NCI-H524 treated with DMSO at 0.1 percent for 48 hours (cell line): ENCODE results near the gene TRIO.

ENCODE experiments used
- DNase-seq: peaks from one replicate; lab custom pipeline; 2025; lab: John Stamatoyannopoulos, UW

TRIO gene

DNA sequence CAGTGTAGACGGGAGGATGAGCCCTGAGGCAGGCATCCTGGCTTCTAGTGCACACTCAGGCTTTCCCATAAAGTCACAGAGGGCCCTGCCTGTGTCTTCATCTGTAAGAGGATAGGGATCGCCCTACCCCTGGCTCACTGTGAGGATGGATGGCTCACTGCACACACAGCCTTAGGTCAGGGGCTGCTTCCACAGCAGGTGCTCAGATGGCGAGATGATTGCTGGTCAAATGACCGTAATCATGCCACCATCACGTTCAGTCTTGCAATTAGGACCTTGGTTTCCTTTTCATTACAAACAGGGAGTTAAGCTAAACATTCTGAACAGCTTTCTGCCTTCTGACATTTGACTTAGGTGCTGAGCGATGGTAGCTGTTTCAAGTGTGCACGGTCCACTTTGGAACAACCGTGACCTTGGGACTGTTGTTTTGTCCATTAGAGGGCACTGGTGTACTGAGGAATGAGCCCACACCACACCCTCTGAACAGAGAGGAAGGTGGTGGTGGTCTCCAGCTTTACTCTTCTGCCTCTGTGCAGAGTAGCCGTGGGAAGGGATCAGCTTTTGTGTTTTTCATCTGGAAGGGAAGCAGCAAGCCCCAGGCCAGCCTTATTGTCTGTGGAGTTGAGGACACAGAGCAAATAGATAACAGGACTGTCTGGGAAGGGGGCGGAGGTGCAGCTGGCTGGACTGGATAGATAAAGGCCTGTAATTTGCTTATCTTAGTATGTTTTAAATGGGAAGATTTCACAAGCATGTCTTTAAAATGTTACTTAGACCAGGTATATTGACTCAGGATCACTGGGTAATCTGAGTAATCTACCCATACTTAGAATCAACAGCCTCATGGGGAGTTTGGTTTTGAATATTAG is 183.1 kb downstream of the TRIO start:
- DNase-seq, result no peak

DNA sequence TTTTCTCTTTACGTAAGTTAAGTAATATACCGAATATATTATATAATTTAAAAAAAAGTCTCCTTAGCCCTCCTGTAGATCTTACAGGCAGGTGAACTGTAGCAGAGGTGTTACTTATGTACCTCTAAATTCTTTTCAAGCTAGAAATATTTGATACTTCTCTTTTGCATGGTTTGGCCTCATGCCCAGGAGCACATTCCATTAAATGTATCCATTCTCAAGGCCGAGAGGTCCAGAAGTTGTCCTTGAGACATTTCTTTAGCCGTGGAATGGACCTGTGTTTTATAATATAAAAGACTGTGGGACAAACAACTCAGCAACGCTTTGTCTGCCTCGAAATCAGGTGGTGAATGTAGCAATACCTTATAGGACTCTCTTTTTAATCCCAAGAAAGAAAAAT is 184.5 kb downstream of the TRIO start:
- DNase-seq, result no peak

DNA sequence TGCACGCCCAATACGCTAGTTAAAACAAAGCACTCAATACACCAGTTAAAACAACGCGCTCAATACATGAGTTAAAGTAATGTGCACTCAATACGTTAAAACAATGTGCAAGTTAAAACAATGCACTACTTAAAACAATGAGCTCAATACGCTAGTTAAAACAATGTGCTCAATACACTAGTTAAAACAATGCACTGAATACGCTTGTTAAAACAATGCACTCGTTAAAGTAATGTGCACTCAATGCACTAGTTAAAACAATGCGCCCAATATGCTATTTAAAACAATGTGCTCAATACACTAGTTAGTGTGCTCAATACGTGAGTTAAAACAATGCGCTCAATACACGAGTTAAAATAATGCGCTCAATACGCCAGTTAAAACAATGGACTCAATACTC is 185.0 kb downstream of the TRIO start:
- DNase-seq, result no peak

DNA sequence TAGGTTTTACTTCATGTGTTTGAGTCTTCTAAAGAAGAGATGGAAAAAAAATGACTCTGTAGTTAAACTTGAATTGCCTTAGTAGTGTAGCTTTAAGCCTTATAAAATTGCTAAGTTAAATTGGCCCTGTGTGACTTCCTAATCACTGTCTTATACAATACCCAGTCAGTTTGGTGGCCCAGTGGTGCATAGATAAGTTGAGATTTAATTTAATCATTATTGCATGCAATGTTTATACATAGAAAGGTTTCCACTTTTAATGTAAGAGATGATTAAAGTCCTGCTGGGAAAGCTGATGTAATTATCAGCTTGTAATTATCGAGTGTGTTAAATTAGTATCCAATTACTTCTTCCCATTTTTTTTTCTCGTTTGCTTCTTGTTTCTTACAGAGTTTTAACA is 187.1 kb downstream of the TRIO start:
- DNase-seq, result no peak

DNA sequence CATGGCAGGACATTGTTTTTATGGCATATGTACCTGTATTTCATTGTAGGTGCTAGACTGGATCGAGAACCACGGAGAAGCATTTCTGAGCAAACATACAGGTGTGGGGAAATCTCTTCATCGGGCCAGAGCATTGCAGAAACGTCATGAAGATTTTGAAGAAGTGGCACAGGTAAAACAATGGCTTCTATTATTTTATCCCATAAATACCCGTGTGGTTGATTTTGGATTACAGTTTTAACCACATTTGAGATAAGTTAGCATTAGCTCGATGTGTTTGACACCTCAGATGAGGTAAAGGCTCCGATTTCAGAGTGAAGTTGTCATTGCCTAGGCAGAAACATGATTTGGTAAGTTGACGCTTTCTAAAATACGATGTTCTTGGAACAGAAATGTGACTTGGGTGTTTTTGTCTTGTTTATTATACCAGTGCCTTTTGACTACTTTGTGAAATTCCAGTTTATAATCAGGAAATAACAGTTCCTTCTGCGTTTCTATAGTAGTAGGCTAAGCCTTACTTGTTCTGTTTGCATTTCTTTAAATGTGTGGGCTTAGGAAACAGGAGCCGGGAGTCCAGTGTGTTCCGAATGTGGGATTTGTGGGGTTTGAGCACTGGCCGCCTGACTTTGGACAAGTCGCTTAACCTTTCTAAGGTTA is 187.7 kb downstream of the TRIO start:
- no peak for DNase-seq

DNA sequence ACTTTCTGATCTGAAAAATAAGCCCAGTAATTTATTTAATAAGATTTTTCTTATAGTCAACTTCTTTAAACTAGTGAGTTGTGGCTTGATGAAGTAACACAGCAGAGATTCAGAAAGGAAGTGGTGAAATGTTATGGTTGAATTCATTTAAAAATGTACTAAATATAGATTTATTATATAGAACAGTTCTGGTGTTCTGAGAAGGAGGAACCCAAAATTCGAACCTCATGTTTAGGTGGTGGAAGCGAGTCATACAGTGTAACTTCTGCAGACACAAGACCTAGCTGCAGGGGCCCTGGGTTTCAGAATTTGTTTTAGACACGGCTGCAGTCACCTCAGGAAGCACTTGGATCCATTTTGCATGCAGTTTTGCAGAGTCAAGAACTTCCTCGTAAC is 188.2 kb downstream of the TRIO start:
- DNase-seq, result no peak

DNA sequence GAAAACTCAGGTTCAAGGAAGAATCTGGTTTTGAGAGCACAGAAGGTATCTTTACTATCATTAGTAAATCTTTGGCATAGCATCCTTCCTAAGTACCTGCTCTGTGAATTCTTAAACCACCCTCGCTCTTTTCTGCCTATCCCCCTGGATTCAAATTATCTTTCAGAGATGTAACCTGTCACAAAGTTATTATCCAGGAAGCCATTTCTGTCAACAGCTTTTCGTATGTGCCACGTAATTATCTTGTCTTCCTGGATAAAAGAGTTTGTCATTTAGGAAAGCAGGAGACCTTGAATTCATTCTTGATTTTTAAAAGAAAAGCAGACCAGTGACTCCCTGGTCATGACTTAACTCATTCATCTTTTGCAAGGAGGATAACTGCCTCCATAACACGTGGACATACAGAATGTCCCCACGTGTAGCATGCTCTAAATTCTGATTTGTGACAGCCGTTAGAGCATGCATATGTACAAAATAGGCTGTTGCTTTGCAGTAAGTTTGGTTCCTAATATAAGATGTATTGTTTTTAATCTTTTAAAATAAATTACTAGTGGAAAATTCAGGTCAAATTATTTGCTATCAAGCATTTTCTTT is 189.0 kb downstream of the TRIO start:
- DNase-seq, result no peak

DNA sequence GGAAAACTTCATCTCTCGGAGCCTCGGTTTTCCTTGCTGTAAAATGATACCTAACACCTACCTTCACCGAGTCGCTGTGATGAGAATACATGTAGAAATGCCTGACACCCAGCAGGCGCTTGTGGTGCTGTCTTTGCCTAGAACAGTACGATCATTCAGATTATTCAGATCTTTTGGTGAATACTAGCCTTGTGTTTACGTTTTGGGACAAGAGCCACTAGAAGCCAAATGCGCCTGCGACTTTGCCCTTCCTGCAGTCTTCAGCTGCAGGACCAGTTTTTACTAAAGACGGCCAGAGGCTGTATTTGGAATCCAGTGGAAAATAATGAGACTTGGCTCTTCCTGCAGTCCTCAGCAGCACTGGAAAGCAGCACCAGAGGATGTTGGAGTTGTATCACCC is 189.6 kb downstream of the TRIO start:
- DNase-seq, result no peak

DNA sequence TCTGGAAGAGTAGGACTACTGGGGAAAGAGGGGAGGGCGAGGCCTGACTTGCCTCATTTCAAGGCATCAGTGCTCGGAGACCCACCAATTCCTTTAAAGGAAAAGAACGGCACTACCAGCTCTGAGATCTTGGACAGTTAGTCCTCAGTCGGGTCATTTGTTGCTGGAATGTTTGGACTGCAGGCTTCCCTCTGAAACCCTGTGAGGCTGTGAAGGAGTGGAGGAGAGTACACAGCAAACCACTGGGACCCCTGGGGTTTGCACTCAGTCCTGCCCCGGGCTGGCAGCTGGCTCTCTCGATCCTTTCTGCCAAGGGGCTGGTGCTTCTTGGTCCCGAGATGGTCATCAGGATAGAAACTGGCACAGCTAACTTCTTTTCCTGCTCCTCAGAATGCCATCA is 194.5 kb downstream of the TRIO start:
- DNase-seq, result no peak

DNA sequence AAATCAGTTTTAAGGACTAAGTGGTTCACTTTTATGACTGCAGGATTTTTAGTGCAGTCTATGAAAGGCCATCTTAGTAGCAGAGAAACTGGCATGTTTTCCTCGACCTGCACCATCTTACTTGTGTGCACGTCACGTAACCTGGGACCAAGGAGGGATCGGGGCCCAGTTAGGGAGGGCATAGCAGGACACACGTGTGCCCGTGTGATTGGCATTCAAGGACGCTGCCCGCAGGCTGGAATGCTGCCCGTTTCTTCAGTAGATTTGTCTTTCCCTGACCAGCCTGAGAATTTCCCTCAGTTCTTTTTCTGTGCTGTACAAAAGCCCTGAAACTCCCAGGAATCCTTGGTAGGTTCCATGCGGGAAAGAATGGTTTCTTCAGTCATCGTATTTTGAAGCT is 196.3 kb downstream of the TRIO start:
- no peak for DNase-seq

DNA sequence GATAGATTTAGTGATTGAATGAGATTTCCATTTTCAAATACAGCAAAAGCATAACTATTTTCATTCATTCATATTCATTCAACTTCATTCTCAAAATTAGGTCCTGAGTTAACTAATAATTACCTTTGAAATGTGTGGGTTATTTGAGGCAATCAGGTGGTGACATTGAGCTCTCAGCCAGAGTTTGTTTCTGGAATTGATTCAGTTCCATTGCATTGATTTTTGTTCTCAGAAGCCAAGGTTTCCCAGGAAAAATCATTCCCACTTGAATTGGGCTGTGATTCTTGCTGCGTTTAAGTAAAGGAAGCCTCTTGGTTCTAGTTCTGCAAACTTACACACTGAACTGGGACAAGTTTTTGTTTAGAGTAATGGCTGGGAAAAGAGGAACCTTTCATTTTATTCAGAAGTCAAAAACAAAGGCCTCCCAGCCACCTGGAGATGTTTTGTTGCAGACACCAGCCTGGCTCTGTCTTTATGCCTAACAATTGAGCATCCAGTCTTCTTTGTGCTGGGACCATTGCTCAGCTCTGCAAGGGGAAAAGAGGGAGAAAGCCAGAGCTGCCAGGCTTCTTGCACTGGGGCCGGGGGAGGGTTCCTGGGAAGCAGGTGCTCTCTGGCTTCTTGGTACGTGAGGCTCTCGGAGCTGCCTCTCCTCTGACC is 198.6 kb downstream of the TRIO start:
- DNase-seq, result no peak

DNA sequence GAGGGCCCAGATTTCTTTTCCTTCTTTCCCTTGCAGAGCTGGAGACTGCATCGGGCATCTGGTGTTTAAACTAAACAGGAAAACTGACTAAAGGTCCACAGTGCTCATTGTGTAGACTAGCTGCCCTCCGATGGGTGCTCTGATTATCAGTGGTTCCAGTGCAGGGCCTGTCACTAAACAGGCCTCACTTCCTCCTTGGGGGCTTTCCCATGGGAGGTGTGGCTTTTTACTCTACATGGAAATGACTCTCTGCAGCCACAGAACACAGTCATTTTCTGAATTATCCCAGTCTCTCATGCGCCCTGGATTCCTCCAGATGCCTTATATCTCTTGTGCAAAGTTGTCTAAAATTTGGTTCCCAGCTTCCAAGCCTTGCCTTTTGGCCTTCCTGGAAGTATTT is 199.2 kb downstream of the TRIO start:
- no peak for DNase-seq

DNA sequence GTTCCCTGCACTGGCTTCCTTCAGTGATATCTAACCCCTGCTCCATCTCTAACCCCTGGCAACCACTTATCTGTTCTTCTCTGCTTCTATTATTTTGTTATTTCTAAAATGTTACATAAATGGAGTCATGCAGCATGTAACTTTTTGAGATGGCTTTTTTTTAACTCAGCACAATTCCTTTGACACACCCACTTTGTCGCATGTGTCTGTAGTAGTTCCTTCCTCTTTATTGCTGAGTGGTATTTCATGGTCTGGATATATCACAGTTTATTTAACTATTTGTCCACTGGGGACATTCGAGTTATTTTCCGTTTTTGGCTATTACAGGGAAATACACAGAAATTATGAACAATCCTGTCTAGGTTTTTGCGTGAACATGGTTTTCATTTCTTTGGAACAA is 200.2 kb downstream of the TRIO start:
- DNase-seq, result no peak

DNA sequence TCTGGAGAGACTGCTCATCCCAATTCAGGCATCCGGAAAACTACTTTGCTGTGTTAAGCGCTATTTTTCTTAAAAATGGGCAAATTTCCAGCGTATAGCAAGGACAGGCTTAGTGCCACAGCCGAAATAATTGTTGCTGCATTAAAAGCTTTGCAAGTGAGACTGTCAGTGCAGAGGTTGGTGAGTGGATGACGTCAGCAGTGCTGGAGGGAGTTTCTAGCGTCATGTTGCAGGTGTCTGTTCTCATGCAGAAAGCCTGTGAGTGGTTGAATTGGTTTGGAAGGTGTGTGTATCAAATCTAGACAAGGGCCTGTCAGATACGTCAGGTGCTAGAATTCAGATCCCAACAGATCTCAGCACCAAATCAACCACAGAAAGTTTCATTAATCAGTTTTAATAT is 204.4 kb downstream of the TRIO start:
- no peak for DNase-seq

DNA sequence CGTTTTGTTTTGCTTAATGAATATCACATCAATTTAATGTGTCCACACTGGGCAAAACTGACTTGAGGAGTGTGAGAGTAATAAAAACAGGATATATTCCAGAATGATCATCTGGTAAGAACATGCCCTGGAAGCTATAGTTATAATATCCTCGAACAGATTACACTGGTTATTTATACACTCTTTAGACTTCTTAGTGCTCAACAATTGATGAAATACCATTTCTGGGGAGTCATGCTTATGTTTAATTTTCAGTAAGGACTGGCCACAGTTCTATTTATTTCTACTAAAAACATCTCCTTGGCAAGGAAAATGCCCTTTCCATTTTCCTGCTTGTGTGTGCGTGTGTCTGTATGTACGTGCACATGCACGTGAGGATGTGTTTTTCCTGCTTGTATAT is 205.0 kb downstream of the TRIO start:
- no peak for DNase-seq

DNA sequence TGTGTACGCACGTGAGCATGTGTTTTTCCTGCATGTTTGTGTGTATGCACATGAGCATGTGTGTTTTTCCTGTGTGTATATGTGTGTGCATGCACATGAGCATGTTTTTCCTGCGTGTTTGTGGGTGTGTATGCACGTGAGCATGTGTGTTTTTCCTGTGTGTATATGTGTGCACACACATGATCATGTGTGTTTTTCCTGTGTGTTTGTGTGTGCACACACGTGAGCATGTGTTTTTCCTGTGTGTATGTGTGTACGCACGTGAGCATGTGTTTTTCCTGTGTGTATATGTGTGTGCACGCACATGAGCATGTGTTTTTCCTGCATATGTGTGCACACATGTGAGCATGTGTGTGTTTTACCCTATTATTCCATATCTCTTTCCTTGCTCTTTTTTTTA is 205.9 kb downstream of the TRIO start:
- DNase-seq, result no peak

DNA sequence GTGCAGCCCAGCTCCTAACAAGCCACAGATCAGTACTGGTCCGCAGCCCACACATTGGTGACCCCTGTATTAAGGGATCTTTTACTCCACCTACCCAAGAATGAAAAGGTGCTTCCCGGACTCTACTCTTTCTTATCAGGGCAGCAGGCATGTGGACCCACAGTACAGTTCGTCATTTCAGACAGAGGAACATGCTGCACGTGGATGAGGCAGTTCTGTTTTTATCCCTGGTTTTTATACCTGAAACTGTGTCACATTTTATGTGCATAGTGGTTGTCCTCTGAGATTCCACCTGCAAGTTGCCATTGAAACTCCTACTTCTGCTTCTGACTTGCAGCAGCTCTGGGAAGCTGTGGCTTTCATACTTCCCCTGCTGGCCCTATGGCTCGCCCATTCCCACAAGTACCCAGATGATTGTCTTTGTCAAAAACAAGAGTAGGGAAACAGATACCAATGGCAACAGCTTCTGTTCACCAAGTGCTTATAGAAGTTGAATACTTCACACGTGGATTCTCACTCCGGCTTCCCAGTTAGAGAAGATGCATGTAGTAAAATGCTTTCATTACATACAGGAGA is 208.0 kb downstream of the TRIO start:
- DNase-seq, result no peak

DNA sequence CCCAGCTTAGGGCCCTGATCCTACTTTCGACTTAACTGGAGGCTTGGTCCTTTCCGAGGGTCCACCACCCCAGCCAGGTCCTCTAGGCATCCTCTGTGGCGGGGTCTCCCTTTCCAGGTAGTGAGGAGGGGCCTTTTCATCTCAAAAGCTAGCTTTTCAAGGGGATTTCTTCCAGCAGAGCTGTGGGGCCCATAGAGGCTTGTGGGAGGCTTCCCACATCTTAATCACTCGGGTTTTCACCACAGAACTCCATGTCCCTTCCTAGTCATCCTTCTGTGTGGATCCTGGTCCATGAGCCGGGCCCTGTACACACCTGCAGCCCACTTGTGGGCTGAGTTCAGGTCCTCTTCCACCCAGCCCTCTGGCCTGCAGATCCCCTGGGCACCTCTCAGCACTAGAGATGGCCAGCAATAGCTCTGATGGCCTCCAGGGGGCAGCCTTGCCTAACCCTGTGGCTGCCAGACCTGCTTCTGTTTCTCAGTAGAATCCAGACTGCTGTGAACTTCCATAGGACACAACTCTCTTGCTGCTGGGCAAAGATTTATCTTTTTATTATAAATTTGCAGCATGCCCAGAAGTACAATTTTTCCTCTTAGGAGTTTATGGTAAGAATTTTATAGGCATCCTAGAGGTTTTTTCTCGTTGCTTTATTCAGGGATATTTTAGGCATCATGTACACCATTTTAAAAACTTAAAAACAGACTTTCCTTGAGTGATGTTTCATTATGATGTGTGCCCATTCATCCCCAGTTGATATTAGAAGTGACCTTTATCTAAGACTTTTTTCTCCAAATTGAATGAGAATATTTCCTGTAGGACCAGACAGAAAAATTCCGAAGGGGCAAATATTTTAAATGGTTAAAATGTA is 208.9 kb downstream of the TRIO start:
- DNase-seq, result peak; percentile 16

DNA sequence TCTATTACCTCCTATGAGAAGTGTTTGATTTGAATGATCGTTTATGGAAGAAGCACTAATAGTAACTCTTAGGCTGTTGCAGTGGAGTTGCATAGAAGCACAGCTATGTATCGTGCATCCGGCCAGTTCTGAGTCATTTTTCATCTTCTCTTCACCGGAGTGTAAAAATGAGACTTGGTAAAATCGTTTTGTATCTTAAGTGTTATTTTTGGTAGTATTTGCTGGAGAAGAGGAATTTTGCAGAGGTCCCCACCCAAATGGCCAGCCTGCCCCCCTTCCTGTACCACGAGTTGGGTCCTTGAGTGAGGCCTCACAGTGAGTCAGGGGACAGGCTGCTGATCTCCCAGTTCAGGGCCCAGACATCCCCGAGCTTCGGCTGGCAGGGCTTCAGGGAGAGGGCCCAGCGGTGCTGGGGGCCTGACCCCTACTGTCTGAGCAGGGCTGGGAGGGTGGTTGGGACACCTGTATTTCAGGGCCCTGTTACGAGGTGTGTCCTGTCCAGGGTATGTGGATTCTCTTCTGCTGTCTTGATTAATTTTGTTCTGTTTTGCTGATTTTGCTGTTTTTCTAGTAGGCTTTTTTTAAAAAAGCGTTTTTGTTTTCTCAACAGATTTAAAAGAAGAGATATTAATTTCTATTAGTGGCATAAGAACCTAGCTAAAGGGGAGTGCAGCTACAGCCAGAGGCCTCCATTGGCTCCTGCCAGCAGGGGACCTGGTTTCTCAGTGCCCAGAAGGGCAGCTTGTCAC is 210.8 kb downstream of the TRIO start:
- no peak for DNase-seq

DNA sequence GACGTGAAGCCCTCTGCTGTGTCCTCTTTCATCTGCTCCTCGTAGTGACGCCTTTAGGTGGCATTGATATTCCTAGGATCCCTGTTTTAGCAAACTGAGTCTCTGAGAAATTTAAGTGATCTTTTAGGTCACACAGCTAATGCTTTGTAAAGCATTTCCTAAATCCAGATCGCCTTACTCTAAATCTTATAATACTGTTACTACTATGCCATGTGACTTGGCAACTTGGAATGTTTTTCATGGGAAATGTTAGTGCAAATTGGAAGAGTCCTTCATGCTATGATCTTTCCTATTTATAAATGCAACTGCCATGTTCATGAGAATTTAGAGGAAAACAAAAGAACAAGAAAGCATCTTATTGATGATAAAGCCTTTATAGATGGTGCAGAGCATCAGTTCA is 212.2 kb downstream of the TRIO start:
- DNase-seq, result no peak

DNA sequence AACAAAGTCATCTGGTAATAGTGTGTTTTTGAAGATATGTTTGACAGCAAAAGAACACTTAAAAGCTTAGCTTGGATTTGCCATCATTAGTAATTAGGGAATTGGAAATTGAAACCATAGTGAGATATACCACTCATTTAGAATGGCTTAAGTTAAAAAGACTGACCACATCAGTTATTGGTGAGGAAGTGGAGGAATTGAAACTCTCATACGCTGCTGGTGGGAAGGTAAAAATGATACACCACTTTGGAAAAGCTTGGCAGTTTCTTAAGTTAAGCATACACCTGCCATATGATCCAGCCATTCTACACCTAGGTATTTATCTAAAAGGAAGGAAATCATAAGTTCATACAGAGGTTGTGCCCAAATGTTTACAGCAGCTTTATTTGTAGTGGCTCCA is 213.2 kb downstream of the TRIO start:
- DNase-seq, result no peak
